ENCODE measurements around the gene TCL1A. TPM values are rescaled to one million over a fixed set of nuclear protein-coding genes. Genes with fewer than 3 reads are reported as not detected.

The TCL1A gene
- total RNA-seq, 4 donors from 2014 or later: not detected

GRCh38 chr14:95700221-95700976 lies 13.5 kb downstream of the TCL1A start:
- Histone ChIP-seq H3K4me1 (no peaks in the 10 kb centered on the region), H3K27me3 (peaks cover 0 to 24% (median 3%) of the 10 kb centered on the region in 3 donors), H3K9me3 (no peaks in the 10 kb centered on the region), H3K4me3 (no peak overlapping the region), H3K27ac (no peak overlapping the region), H3K36me3 (no peaks in the 10 kb centered on the region)
- TF ChIP-seq, protein P1, sequence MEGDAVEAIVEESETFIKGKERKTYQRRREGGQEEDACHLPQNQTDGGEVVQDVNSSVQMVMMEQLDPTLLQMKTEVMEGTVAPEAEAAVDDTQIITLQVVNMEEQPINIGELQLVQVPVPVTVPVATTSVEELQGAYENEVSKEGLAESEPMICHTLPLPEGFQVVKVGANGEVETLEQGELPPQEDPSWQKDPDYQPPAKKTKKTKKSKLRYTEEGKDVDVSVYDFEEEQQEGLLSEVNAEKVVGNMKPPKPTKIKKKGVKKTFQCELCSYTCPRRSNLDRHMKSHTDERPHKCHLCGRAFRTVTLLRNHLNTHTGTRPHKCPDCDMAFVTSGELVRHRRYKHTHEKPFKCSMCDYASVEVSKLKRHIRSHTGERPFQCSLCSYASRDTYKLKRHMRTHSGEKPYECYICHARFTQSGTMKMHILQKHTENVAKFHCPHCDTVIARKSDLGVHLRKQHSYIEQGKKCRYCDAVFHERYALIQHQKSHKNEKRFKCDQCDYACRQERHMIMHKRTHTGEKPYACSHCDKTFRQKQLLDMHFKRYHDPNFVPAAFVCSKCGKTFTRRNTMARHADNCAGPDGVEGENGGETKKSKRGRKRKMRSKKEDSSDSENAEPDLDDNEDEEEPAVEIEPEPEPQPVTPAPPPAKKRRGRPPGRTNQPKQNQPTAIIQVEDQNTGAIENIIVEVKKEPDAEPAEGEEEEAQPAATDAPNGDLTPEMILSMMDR (IDR thresholded peaks at IDR 0.05 in 4 of 5, conservative IDR thresholded peaks at IDR 0.05 in 1 of 5): no peak
- no peak for TF ChIP-seq POLR2A (IDR thresholded peaks at IDR 0.05)
- in situ Hi-C loops (cut with MboI; ENCODE audit: low sequenced_read_pairs in 4 of 4): no loop called here
- intact Hi-C loops (cut with DNase I; ENCODE audit: low total_unique reads): no loop called here
- DNase-seq (no peak), ATAC-seq (no peak)

DNA sequence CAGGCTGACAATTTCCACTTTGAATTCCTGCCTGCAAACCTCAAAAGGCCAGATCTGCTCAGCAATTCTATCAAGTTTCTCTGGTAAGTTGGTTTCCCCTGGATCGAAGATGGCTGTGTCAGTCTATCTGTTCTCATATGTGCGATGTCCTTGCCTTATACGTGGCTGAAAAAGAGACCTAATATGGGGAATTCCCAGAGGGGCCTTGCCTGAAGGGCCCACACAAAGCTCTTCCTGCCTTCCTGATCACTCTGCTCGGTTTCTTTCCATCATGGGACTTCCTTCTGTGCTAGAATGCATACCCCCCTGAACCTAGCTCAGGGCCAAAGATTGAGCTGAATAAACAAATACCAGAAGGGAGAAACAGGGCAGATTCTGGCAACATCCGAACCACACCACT lies 14.5 kb downstream of the TCL1A start:
- no peak for DNase-seq
- Histone ChIP-seq H3K36me3 (no peaks in the 10 kb centered on the region), H3K4me1 (no peaks in the 10 kb centered on the region), H3K27ac (no peak overlapping the region), H3K4me3 (no peak overlapping the region), H3K27me3 (peaks cover 0 to 24% (median 3%) of the 10 kb centered on the region in 3 donors), H3K9me3 (no peaks in the 10 kb centered on the region)
- TF ChIP-seq, protein P1 (IDR thresholded peaks at IDR 0.05 in 4 of 5, conservative IDR thresholded peaks at IDR 0.05 in 1 of 5): no peak
- TF ChIP-seq POLR2A (IDR thresholded peaks at IDR 0.05): no peak
- no peak for ATAC-seq
- in situ Hi-C loops (cut with MboI; ENCODE audit: low sequenced_read_pairs in 4 of 4) (loop anchor here in 1 of 4 donors (25.0 kb wide), 1 partner anchor 262 kb away; no protein-coding TSS in a partner anchor), intact Hi-C loops (cut with DNase I; ENCODE audit: low total_unique reads) (no loop called here)

DNA sequence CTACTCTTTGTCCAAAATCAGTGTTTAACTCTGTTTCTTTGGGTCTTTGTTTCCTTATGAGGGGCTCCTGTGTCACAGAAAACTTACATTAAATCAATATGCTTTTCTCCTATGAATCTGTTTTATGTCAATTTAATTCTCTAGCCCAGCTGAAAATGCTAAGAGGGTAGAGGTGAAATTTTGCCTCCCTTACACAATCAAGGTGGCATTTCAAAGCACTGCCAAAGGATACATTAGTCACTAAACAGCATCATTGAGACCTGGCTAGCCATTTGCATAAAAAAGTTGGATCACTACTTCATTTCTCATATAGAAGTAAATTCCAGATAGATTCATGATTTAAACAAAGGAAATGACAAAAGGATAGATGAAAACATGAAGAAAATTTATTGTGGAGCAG lies 15.6 kb downstream of the TCL1A start:
- H3K36me3 ChIP-seq: no peaks in the 10 kb centered on the region
- in situ Hi-C loops (cut with MboI; ENCODE audit: low sequenced_read_pairs in 4 of 4) (loop anchor here in 1 of 4 donors (25.0 kb wide), 1 partner anchor 261 kb away; no protein-coding TSS in a partner anchor), intact Hi-C loops (cut with DNase I; ENCODE audit: low total_unique reads) (no loop called here)
- no peak overlapping the region for H3K27ac ChIP-seq
- H3K4me1 ChIP-seq: no peaks in the 10 kb centered on the region
- TF ChIP-seq, protein P1 (IDR thresholded peaks at IDR 0.05 in 4 of 5, conservative IDR thresholded peaks at IDR 0.05 in 1 of 5): no peak
- TF ChIP-seq POLR2A (IDR thresholded peaks at IDR 0.05): no peak
- no peak for ATAC-seq
- no peak overlapping the region for H3K4me3 ChIP-seq
- no peak for DNase-seq
- H3K9me3 ChIP-seq: no peaks in the 10 kb centered on the region
- H3K27me3 ChIP-seq: peaks cover 0 to 24% (median 1%) of the 10 kb centered on the region in 3 donors

DNA sequence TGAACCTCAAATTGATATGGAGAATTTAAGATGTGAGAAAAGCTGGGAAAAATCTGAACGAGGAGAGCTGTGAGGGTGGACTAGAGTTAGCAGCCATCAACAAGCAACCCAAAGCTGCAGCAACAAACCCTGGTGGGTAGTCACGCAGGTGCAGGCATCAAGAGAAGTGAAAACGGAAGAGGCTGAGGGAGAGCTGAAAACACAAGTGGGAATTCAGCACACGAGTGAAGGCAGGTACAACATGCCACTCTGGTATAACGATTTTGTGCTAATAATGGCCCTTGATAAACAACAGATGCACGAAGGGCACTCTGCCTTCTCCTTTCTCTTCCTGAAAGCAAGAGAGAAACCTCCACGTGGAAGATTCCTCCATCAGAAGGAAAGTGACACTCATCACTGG lies 16.2 kb downstream of the TCL1A start:
- no peak overlapping the region for H3K4me3 ChIP-seq
- no peaks in the 10 kb centered on the region for H3K36me3 ChIP-seq
- no peak overlapping the region for H3K27ac ChIP-seq
- H3K4me1 ChIP-seq: no peaks in the 10 kb centered on the region
- H3K27me3 ChIP-seq: peaks cover 0 to 24% (median 0%) of the 10 kb centered on the region in 3 donors
- TF ChIP-seq, protein P1 (IDR thresholded peaks at IDR 0.05 in 4 of 5, conservative IDR thresholded peaks at IDR 0.05 in 1 of 5): no peak
- no peak for TF ChIP-seq POLR2A (IDR thresholded peaks at IDR 0.05)
- no peak for DNase-seq
- ATAC-seq: no peak
- H3K9me3 ChIP-seq: no peaks in the 10 kb centered on the region
- in situ Hi-C loops (cut with MboI; ENCODE audit: low sequenced_read_pairs in 4 of 4) (loop anchor here in 1 of 4 donors (25.0 kb wide), 1 partner anchor 260 kb away; no protein-coding TSS in a partner anchor), intact Hi-C loops (cut with DNase I; ENCODE audit: low total_unique reads) (no loop called here)

Measured in gastrocnemius medialis (tissue), 4 donors.